ENCODE measurements around the gene PGBD5. TPM values are rescaled to one million over a fixed set of nuclear protein-coding genes. Genes with fewer than 3 reads are reported as not detected.

Gene PGBD5
- total RNA-seq, 2 experiments from 2014 or later, result not detected

DNA sequence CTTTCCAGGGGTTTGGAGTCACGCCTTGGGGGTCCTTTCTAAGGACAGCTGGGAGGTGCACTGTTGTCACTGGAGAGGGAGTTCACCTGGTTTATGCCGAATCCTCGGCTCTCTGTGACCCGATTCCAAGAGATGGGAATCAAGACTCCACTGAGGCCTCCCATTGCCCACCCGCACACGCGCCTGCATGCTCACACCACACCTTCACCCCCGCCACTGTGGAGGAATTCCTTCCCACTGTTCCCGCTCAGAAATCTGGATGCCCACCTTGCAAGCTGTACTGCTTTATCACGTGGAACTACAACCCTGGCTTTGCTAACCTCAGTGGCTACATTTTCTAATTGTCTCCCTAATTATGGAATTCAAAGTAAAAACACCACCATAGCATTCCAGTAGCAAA is 29.2 kb downstream of the PGBD5 start:
- ChIA-PET POLR2A (no interaction called here), CTCF (ENCODE audit: unreplicated experiment) (no interaction called here)
- Histone ChIP-seq H3K79me2 (ENCODE audit: insufficient read depth, low read depth, low read length) (no peaks in the 10 kb centered on the region), H3K4me3 (ENCODE audit: low read depth, low read length, poor library complexity, severe bottlenecking) (no peak overlapping the region), H3K27ac (ENCODE audit: low read depth, low read length, poor library complexity, severe bottlenecking) (no peak overlapping the region), H3K4me1 (ENCODE audit: insufficient read depth, low read length, poor library complexity, severe bottlenecking) (no peaks in the 10 kb centered on the region), H3K9me3 (ENCODE audit: low read length) (no peaks in the 10 kb centered on the region), H2AFZ (ENCODE audit: low read length) (no peak overlapping the region), H3K4me2 (ENCODE audit: low read length) (no peak overlapping the region), H4K20me1 (ENCODE audit: insufficient read depth, low read length) (no peaks in the 10 kb centered on the region), H3K9me2 (ENCODE audit: insufficient read depth, low read length) (no peaks in the 10 kb centered on the region), H3K36me3 (ENCODE audit: insufficient read depth, low read length) (no peaks in the 10 kb centered on the region)
- intact Hi-C loops (cut with micrococcal nuclease; ENCODE audit: unreplicated experiment), result no loop called here
- no peak for DNase-seq (ENCODE audit: low spot score)
- no peak for TF ChIP-seq EZH2phosphoT487 (IDR thresholded peaks at IDR 0.05; ENCODE audit: borderline replicate concordance, low read depth, low read length)
- no peak for TF ChIP-seq CTCF (conservative IDR thresholded peaks at IDR 0.05; ENCODE audit: low read length)
- BruUV-seq (replicated peaks), result no TSS peak

- DNase-seq (ENCODE audit: low spot score), result no peak
- no peak overlapping the region for H3K27ac ChIP-seq (ENCODE audit: low read depth, low read length, poor library complexity, severe bottlenecking)
- H3K4me3 ChIP-seq (ENCODE audit: low read depth, low read length, poor library complexity, severe bottlenecking), result no peak overlapping the region
- H3K4me2 ChIP-seq (ENCODE audit: low read length), result no peak overlapping the region
- H3K36me3 ChIP-seq (ENCODE audit: insufficient read depth, low read length), result no peaks in the 10 kb centered on the region
- intact Hi-C loops (cut with micrococcal nuclease; ENCODE audit: unreplicated experiment), result no loop called here
- H3K9me3 ChIP-seq (ENCODE audit: low read length), result no peaks in the 10 kb centered on the region
- no peaks in the 10 kb centered on the region for H4K20me1 ChIP-seq (ENCODE audit: insufficient read depth, low read length)
- H3K9me2 ChIP-seq (ENCODE audit: insufficient read depth, low read length), result no peaks in the 10 kb centered on the region
- no peak overlapping the region for H2AFZ ChIP-seq (ENCODE audit: low read length)
- BruUV-seq (replicated peaks), result no TSS peak
- H3K4me1 ChIP-seq (ENCODE audit: insufficient read depth, low read length, poor library complexity, severe bottlenecking), result no peaks in the 10 kb centered on the region
- no peaks in the 10 kb centered on the region for H3K79me2 ChIP-seq (ENCODE audit: insufficient read depth, low read depth, low read length)
- POLR2A ChIA-PET, result interaction anchor here (0.6 kb wide), 2 partner anchors 15 to 1481 kb away, joined by 3 to 4 read pairs; no protein-coding TSS in a partner anchor
- CTCF ChIA-PET (ENCODE audit: unreplicated experiment), result interaction anchor here (0.6 kb wide), 1 partner anchor 803 kb away, joined by 8 read pairs; no protein-coding TSS in a partner anchor
- TF ChIP-seq CTCF (conservative IDR thresholded peaks at IDR 0.05; ENCODE audit: low read length) (no peak), EZH2phosphoT487 (IDR thresholded peaks at IDR 0.05; ENCODE audit: borderline replicate concordance, low read depth, low read length) (no peak)
Measured at GRCh38 chr1:230395932-230396331, 30.2 kb downstream of the PGBD5 start.

- no peak for DNase-seq (ENCODE audit: low spot score)
- H4K20me1 ChIP-seq (ENCODE audit: insufficient read depth, low read length), result no peaks in the 10 kb centered on the region
- H3K79me2 ChIP-seq (ENCODE audit: insufficient read depth, low read depth, low read length), result no peaks in the 10 kb centered on the region
- no TSS peak for BruUV-seq (replicated peaks)
- intact Hi-C loops (cut with micrococcal nuclease; ENCODE audit: unreplicated experiment), result no loop called here
- H3K4me1 ChIP-seq (ENCODE audit: insufficient read depth, low read length, poor library complexity, severe bottlenecking), result no peaks in the 10 kb centered on the region
- H3K9me2 ChIP-seq (ENCODE audit: insufficient read depth, low read length), result no peaks in the 10 kb centered on the region
- CTCF ChIA-PET (ENCODE audit: unreplicated experiment), result interaction anchor here (0.5 to 0.8 kb wide), 4 partner anchors 8 to 1331 kb away, joined by 3 to 19 read pairs (median 4); no protein-coding TSS in a partner anchor
- no peak overlapping the region for H3K27ac ChIP-seq (ENCODE audit: low read depth, low read length, poor library complexity, severe bottlenecking)
- no peaks in the 10 kb centered on the region for H3K36me3 ChIP-seq (ENCODE audit: insufficient read depth, low read length)
- H3K9me3 ChIP-seq (ENCODE audit: low read length), result no peaks in the 10 kb centered on the region
- POLR2A ChIA-PET, result interaction anchor here (0.7 to 0.8 kb wide), 2 partner anchors 18 to 921 kb away, joined by 3 to 6 read pairs; no protein-coding TSS in a partner anchor
- H2AFZ ChIP-seq (ENCODE audit: low read length), result no peak overlapping the region
- H3K4me3 ChIP-seq (ENCODE audit: low read depth, low read length, poor library complexity, severe bottlenecking), result no peak overlapping the region
- TF ChIP-seq CTCF (conservative IDR thresholded peaks at IDR 0.05; ENCODE audit: low read length), result no peak
- no peak for TF ChIP-seq EZH2phosphoT487 (IDR thresholded peaks at IDR 0.05; ENCODE audit: borderline replicate concordance, low read depth, low read length)
- no peak overlapping the region for H3K4me2 ChIP-seq (ENCODE audit: low read length)
Measured at GRCh38 chr1:230394741-230395140, 31.4 kb downstream of the PGBD5 start.

Measured in OCI-LY7 (cell line).